Measurements from ENCODE around the gene EPHA8. TPM values are rescaled to one million over a fixed set of nuclear protein-coding genes. Genes with fewer than 3 reads are reported as not detected.

The EPHA8 gene
- polyA plus RNA-seq, 1 donor (not counting 4 experiments of a cell fraction or from before 2014, with no cell fraction given) = 1.0 TPM

- Histone ChIP-seq H2AFZ (ENCODE audit: control insufficient read depth, low read length) (no peak overlapping the region), H3K9me1 (ENCODE audit: control insufficient read depth, extremely low read depth, insufficient read depth, low read length) (no peaks in the 10 kb centered on the region), H3K36me3 (ENCODE audit: control insufficient read depth in 2 of 2, extremely low read depth in 1 of 2, insufficient read depth in 2 of 2, low read length in 2 of 2) (peaks cover 6 to 10% of the 10 kb centered on the region in 2 experiments), H3K9me3 (ENCODE audit: control insufficient read depth, low read depth, low read length) (no peaks in the 10 kb centered on the region), H3K27me3 (ENCODE audit: control insufficient read depth, extremely low read depth, insufficient read depth, low read length) (no peaks in the 10 kb centered on the region), H3K27ac (ENCODE audit: control insufficient read depth, insufficient read depth, low read length) (no peak overlapping the region), H3K4me1 (ENCODE audit: control insufficient read depth, extremely low read depth, insufficient read depth, low read length) (no peaks in the 10 kb centered on the region), H3K9ac (ENCODE audit: control insufficient read depth, extremely low read depth, insufficient read depth, low read length) (no peak overlapping the region), H3K79me2 (ENCODE audit: control insufficient read depth, insufficient read depth, low read length) (no peaks in the 10 kb centered on the region), H3K4me3 (ENCODE audit: control insufficient read depth in 2 of 3, extremely low read depth in 1 of 3, insufficient read depth in 2 of 3, low read depth in 1 of 3, low read length in 3 of 3) (no peak overlapping the region), H4K20me1 (ENCODE audit: control insufficient read depth, extremely low read depth, insufficient read depth, low read length) (no peaks in the 10 kb centered on the region), H3K4me2 (ENCODE audit: control insufficient read depth, extremely low read depth, insufficient read depth, low read depth, low read length) (no peak overlapping the region)
- DNase-seq (ENCODE audit: low read depth, low spot score) (no peak), FAIRE-seq (no peak)
- dilution Hi-C loops (cut with MboI; ENCODE audit: extremely low pct_ligation_motif_present, low sequenced_read_pairs) = no loop called here
- TF ChIP-seq, protein P1, sequence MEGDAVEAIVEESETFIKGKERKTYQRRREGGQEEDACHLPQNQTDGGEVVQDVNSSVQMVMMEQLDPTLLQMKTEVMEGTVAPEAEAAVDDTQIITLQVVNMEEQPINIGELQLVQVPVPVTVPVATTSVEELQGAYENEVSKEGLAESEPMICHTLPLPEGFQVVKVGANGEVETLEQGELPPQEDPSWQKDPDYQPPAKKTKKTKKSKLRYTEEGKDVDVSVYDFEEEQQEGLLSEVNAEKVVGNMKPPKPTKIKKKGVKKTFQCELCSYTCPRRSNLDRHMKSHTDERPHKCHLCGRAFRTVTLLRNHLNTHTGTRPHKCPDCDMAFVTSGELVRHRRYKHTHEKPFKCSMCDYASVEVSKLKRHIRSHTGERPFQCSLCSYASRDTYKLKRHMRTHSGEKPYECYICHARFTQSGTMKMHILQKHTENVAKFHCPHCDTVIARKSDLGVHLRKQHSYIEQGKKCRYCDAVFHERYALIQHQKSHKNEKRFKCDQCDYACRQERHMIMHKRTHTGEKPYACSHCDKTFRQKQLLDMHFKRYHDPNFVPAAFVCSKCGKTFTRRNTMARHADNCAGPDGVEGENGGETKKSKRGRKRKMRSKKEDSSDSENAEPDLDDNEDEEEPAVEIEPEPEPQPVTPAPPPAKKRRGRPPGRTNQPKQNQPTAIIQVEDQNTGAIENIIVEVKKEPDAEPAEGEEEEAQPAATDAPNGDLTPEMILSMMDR (optimal IDR thresholded peaks at IDR 0.05 in 1 of 3, IDR thresholded peaks at IDR 0.05 in 1 of 3, conservative IDR thresholded peaks at IDR 0.05 in 1 of 3; ENCODE audit: extremely low read depth in 1 of 3, insufficient read depth in 2 of 3, low read length in 3 of 3) = no peak
- no peak for TF ChIP-seq EZH2 (IDR thresholded peaks at IDR 0.05; ENCODE audit: low read length)
These were observed 32.6 kb upstream of the EPHA8 start for GRCh38 chr1:22530715-22531114.

DNA sequence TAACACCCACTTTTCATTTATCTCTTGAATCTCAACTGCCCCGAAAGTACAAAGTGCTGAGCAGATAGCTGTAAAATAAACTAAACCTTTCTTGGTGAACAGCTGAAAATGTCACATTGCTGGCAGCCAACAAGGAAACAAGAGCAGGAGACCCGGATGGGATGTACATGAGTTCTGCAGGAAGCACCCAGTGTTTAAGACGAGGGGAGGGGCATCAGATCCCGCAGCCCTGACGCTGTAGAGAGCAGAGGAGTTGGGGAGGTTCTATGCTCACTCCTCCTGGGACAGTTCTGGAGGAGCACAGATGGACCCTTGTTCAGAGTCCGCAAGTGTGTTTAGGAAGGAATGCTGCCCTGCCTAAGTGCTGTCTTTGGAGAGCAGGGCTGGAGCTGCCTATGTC lies 32.0 kb upstream of the EPHA8 start:
- dilution Hi-C loops (cut with MboI; ENCODE audit: extremely low pct_ligation_motif_present, low sequenced_read_pairs) = no loop called here
- Histone ChIP-seq H3K9me3 (ENCODE audit: control insufficient read depth, low read depth, low read length) (no peaks in the 10 kb centered on the region), H3K9ac (ENCODE audit: control insufficient read depth, extremely low read depth, insufficient read depth, low read length) (no peak overlapping the region), H3K4me3 (ENCODE audit: control insufficient read depth in 2 of 3, extremely low read depth in 1 of 3, insufficient read depth in 2 of 3, low read depth in 1 of 3, low read length in 3 of 3) (no peak overlapping the region), H3K4me2 (ENCODE audit: control insufficient read depth, extremely low read depth, insufficient read depth, low read depth, low read length) (no peak overlapping the region), H3K4me1 (ENCODE audit: control insufficient read depth, extremely low read depth, insufficient read depth, low read length) (no peaks in the 10 kb centered on the region), H3K36me3 (ENCODE audit: control insufficient read depth in 2 of 2, extremely low read depth in 1 of 2, insufficient read depth in 2 of 2, low read length in 2 of 2) (peaks cover 4 to 9% of the 10 kb centered on the region in 2 experiments), H3K27me3 (ENCODE audit: control insufficient read depth, extremely low read depth, insufficient read depth, low read length) (no peaks in the 10 kb centered on the region), H4K20me1 (ENCODE audit: control insufficient read depth, extremely low read depth, insufficient read depth, low read length) (no peaks in the 10 kb centered on the region), H2AFZ (ENCODE audit: control insufficient read depth, low read length) (no peak overlapping the region), H3K27ac (ENCODE audit: control insufficient read depth, insufficient read depth, low read length) (no peak overlapping the region), H3K9me1 (ENCODE audit: control insufficient read depth, extremely low read depth, insufficient read depth, low read length) (no peaks in the 10 kb centered on the region), H3K79me2 (ENCODE audit: control insufficient read depth, insufficient read depth, low read length) (no peaks in the 10 kb centered on the region)
- TF ChIP-seq, protein P1 (optimal IDR thresholded peaks at IDR 0.05 in 1 of 3, IDR thresholded peaks at IDR 0.05 in 1 of 3, conservative IDR thresholded peaks at IDR 0.05 in 1 of 3; ENCODE audit: extremely low read depth in 1 of 3, insufficient read depth in 2 of 3, low read length in 3 of 3) = no peak
- TF ChIP-seq EZH2 (IDR thresholded peaks at IDR 0.05; ENCODE audit: low read length) = no peak
- FAIRE-seq = no peak
- DNase-seq (ENCODE audit: low read depth, low spot score) = no peak

Data from keratinocyte (primary cell).